Stimulated activated CD4-positive, alpha-beta T cell treated with anti-CD3 and anti-CD28 coated beads, TNF-alpha, amount 100 ng/mL, for 48 hours (primary cell): Measurements from ENCODE around the gene CEP63.

ENCODE experiments used
- DNase-seq, 3 donors: peaks; one replicate each; pipeline ENCODE4 v3.0.0-alpha.2; 2020; ENCODE audit warnings: low read depth in 3 of 3

CEP63 gene

GRCh38 chr3:134608023-134608770, 122.3 kb downstream of the CEP63 start:
- DNase-seq, result no peak

GRCh38 chr3:134608771-134609435, 123.0 kb downstream of the CEP63 start:
- DNase-seq, result no peak

- DNase-seq, result no peak
These were observed 124.1 kb downstream of the CEP63 start for GRCh38 chr3:134609821-134610431.

- no peak for DNase-seq
These were observed 124.9 kb downstream of the CEP63 start for GRCh38 chr3:134610432-134611385.

GRCh38 chr3:134611516-134611915, 125.7 kb downstream of the CEP63 start:
- no peak for DNase-seq

- DNase-seq, result no peak
These were observed 127.2 kb downstream of the CEP63 start for GRCh38 chr3:134613006-134613520.

GRCh38 chr3:134614955-134615354, 129.1 kb downstream of the CEP63 start:
- no peak for DNase-seq

- DNase-seq, result no peak
These were observed 129.9 kb downstream of the CEP63 start for GRCh38 chr3:134615743-134616142.

GRCh38 chr3:134617608-134618477, 132.0 kb downstream of the CEP63 start:
- DNase-seq, result no peak

GRCh38 chr3:134618478-134619300, 132.8 kb downstream of the CEP63 start:
- no peak for DNase-seq

GRCh38 chr3:134619301-134619615, 133.4 kb downstream of the CEP63 start:
- DNase-seq, result no peak

- DNase-seq, result no peak
These were observed 134.1 kb downstream of the CEP63 start for GRCh38 chr3:134619884-134620445.

- DNase-seq, result no peak
These were observed 134.7 kb downstream of the CEP63 start for GRCh38 chr3:134620476-134621115.

GRCh38 chr3:134621854-134622253, 136.0 kb downstream of the CEP63 start:
- DNase-seq, result no peak

GRCh38 chr3:134622806-134623365, 137.0 kb downstream of the CEP63 start:
- no peak for DNase-seq

GRCh38 chr3:134623615-134624245, 137.9 kb downstream of the CEP63 start:
- DNase-seq, result no peak
